Thyroid gland (tissue), 4 donors: ENCODE results near the gene EFCC1. TPM values are rescaled to one million over a fixed set of nuclear protein-coding genes. Genes with fewer than 3 reads are reported as not detected.

Experiments used
- DNase-seq, 2 donors: peaks; one replicate each; pipeline ENCODE4 v3.0.0-alpha.2; 2019
- H3K27ac ChIP-seq, 3 donors: fragments of 200-600 bp; sonication (generic); 1 replicate in 2 of 3; 2 replicates in 1 of 3; pipeline ENCODE4 v1.5.1; 2016 to 2019; ENCODE audit warnings: mild to moderate bottlenecking in 1 of 3, moderate library complexity in 1 of 3
- H3K27me3 ChIP-seq: fragments of 200-600 bp; sonication (generic); one replicate; pipeline ENCODE4 v1.5.1; 2019
- H3K36me3 ChIP-seq, 2 donors: fragments of 200-600 bp; sonication (generic); one replicate each; pipeline ENCODE4 v1.5.1; 2016 to 2019
- H3K4me1 ChIP-seq, 2 donors: fragments of 200-600 bp; sonication (generic); one replicate each; pipeline ENCODE4 v1.5.1; 2017 to 2019
- H3K4me3 ChIP-seq, 3 donors: fragments of 200-600 bp; sonication (generic); replicated peaks in 1 of 3; 1 replicate in 2 of 3; 2 replicates in 1 of 3; pipeline ENCODE4 v1.5.1; 2016; ENCODE audit warnings: mild to moderate bottlenecking in 1 of 3
- H3K9me3 ChIP-seq: fragments of 200-600 bp; sonication (generic); one replicate; pipeline ENCODE4 v1.5.1; 2017
- POLR2A ChIP-seq, 2 donors: fragments of 450-650 bp; IDR thresholded peaks; one replicate each; pipeline ENCODE4 v1.6.1; 2017; ENCODE audit warnings: antibody characterized with exemption in 2 of 2, mild to moderate bottlenecking in 2 of 2, moderate library complexity in 1 of 2
- WGBS, 2 donors: methylation state at CpG; one replicate each; pipeline ENCODE4 v1.1.5; 2017; 5-methylcytosine and 5-hydroxymethylcytosine counted together
- intact Hi-C: fragments of 100-400 bp; cut with DNase I; formaldehyde crosslinking; loops from one replicate; pipeline ENCODE4 v1.15.1; 2023
- total RNA-seq, 4 donors: library from RNA; depleted of rRNA; stranded (reverse); fragments of >200 nt; gene quantifications; one replicate each; pipeline ENCODE4 v1.2.3, GENCODE V29; 2016
- TF ChIP-seq, protein P1 (sequence below), 6 experiments: fragments of 200-600 bp in 3 of 6; fragments of 450-650 bp in 3 of 6; sonication (generic) in 3 of 6; IDR thresholded peaks; one replicate each; pipeline ENCODE4 v1.5.1; 2016 to 2019; ENCODE audit warnings: antibody characterized with exemption in 6 of 6, mild to moderate bottlenecking in 2 of 6, inconsistent platforms in 1 of 6, moderate library complexity in 1 of 6

The EFCC1 gene
- total RNA-seq, 4 donors from 2014 or later = 3.6 to 16.8 (median 9.9) TPM

DNA sequence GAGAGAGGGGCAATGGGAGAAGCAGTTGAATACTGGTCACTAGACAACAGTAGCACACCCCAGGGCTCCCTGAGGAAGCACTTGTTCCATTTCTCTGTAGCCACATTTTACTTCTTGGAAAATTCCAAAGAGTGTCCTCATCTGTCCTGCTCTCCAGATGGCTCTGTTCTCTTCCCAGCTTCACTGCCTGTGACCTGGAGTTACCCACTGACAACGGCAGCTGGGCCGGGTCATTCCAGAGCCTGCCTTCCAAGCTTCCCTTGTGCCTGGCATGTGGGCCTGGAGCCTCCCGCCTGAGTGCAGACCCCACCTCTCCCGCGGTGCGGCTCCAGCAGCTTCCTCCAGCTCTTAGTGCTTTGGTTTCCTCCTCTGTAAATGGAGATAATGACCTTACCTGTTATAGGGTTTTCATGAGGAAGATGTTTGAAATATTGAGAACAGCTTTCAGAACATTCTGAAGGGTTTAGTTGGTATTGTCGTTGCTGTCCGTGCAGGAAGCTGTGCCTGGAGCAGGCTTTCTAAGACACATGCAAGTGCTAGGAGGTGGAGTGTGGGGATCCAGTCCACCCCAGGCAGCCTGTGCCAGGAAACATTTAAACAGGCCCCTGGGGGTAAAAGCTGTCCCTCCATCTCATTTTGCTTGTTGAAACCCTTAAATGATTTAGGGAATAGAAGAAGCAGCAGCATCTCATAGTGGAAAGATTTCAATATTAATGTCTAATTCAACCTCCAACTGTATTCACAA is 24.8 kb downstream of the EFCC1 start:
- no peak for TF ChIP-seq POLR2A (IDR thresholded peaks at IDR 0.05)
- TF ChIP-seq, protein P1, sequence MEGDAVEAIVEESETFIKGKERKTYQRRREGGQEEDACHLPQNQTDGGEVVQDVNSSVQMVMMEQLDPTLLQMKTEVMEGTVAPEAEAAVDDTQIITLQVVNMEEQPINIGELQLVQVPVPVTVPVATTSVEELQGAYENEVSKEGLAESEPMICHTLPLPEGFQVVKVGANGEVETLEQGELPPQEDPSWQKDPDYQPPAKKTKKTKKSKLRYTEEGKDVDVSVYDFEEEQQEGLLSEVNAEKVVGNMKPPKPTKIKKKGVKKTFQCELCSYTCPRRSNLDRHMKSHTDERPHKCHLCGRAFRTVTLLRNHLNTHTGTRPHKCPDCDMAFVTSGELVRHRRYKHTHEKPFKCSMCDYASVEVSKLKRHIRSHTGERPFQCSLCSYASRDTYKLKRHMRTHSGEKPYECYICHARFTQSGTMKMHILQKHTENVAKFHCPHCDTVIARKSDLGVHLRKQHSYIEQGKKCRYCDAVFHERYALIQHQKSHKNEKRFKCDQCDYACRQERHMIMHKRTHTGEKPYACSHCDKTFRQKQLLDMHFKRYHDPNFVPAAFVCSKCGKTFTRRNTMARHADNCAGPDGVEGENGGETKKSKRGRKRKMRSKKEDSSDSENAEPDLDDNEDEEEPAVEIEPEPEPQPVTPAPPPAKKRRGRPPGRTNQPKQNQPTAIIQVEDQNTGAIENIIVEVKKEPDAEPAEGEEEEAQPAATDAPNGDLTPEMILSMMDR (IDR thresholded peaks at IDR 0.05) = no peak
- Histone ChIP-seq H3K27me3 (no peaks in the 10 kb centered on the region), H3K4me1 (peaks cover 7 to 24% of the 10 kb centered on the region in 2 donors), H3K9me3 (no peaks in the 10 kb centered on the region), H3K27ac (peak overlapping the region in 2 of 3 donors; percentile 24 to 65), H3K4me3 (no peak overlapping the region), H3K36me3 (no peaks in the 10 kb centered on the region)
- DNase-seq = no peak
- intact Hi-C loops = no loop called here
- WGBS, 2 donors = 61 to 73% methylated on average over 8 of the region's 8 CpGs

DNA sequence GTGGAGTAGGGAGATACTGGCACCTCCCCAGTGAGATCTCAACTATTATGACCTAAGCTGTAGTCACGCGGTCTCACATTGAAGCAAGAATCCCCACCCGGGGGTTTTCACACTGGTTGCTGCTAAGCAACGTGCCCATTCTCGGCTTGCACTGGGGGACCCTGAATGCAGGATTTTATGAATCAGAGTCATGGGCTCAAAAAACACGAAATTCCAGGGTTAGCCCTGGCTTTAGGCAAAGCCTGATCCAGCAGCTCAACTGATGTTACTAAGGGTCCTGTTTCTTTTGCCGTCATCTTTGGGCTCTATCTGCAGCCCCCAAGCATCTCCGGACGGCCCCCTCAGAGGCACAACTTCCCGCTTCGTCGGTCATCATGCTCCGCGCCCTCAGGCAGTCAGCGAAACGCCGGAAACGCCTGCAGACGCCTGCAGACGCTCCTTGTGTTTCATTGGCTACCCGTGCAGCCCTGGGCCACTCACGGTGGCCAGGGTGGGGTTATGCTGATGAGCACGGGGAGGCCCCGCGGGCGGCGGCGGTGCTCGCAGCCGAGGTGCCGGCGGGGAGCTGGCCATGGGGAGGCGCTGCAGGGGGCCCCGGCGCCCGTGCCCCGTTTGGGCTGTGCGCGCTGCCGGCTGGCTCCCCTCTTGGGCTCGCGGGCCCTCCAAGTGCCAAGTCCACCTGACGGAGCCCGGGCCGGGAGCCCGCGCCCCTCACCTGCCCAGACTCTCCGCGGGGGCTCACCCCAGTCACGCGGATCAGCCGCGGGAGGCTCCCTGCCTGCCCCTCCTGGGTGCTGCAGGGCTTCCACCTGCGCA is 25.8 kb downstream of the EFCC1 start:
- intact Hi-C loops = no loop called here

GRCh38 chr3:129027544-129027880 is 26.4 kb downstream of the EFCC1 start:
- Histone ChIP-seq H3K4me1 (peaks cover 7 to 21% of the 10 kb centered on the region in 2 donors), H3K27ac (peak overlapping the region in 1 of 3 donors; percentile 51), H3K4me3 (peak overlapping the region in 2 of 3 donors; percentile 41 to 42), H3K36me3 (no peaks in the 10 kb centered on the region), H3K27me3 (no peaks in the 10 kb centered on the region), H3K9me3 (no peaks in the 10 kb centered on the region)
- WGBS, 2 donors = 76 to 82% methylated on average over 15 of the region's 15 CpGs
- DNase-seq = no peak
- intact Hi-C loops = no loop called here
- no peak for TF ChIP-seq POLR2A (IDR thresholded peaks at IDR 0.05)
- TF ChIP-seq, protein P1 (IDR thresholded peaks at IDR 0.05) = peak in 1 of 6 experiments; percentile 8

More for the DNA sequence above, 25.8 kb downstream of the EFCC1 start:
- no peaks in the 10 kb centered on the region for H3K36me3 ChIP-seq
- peaks cover 7 to 24% of the 10 kb centered on the region in 2 donors for H3K4me1 ChIP-seq
- no peaks in the 10 kb centered on the region for H3K27me3 ChIP-seq
- no peaks in the 10 kb centered on the region for H3K9me3 ChIP-seq
- H3K27ac ChIP-seq = peak overlapping the region in 2 of 3 donors; percentile 36 to 51
- DNase-seq = peak; percentile 93 to 94
- WGBS, 2 donors = 10 to 17% methylated on average over 16 to 29 of the region's 54 CpGs
- TF ChIP-seq POLR2A (IDR thresholded peaks at IDR 0.05) = peak in 1 of 2 donors; percentile 65
- TF ChIP-seq, protein P1 (IDR thresholded peaks at IDR 0.05) = peak in 5 of 6 experiments; percentile 35 to 93 (median 86)
- peak overlapping the region in 2 of 3 donors; percentile 41 to 42 for H3K4me3 ChIP-seq

DNA sequence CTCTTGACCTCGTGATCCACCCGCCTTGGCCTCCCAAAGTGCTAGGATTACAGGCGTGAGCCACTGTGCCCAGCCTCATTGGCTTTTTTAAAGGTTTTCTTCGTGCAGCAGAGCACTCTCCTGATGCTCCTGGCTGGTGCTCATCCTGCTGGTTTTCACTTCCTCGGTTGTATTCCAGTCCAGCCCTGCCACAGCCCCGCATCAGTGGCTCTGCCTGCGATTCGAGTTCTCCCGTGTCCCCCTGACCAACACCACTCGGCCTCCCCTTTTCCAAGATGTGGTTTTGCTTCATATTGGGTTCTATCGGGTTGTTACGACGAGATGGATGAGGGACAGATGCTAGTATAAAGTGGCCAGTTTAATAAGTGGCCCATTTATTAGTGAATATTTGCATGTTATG is 27.8 kb downstream of the EFCC1 start:
- Histone ChIP-seq H3K9me3 (no peaks in the 10 kb centered on the region), H3K4me3 (no peak overlapping the region), H3K27ac (no peak overlapping the region), H3K4me1 (peaks cover 5 to 19% of the 10 kb centered on the region in 2 donors), H3K36me3 (no peaks in the 10 kb centered on the region), H3K27me3 (no peaks in the 10 kb centered on the region)
- intact Hi-C loops = no loop called here
- no peak for DNase-seq
- TF ChIP-seq, protein P1 (IDR thresholded peaks at IDR 0.05) = no peak
- TF ChIP-seq POLR2A (IDR thresholded peaks at IDR 0.05) = no peak
- WGBS, 2 donors = 90 to 94% methylated on average over 13 of the region's 13 CpGs
